Psoas muscle (tissue), 8 donors: ENCODE results near the gene COQ8A. TPM values are rescaled to one million over a fixed set of nuclear protein-coding genes. Genes with fewer than 3 reads are reported as not detected.
A peak's percentile ranks its signal among the peaks of the same experiment; 100 is the strongest.

ENCODE experiments used
- ATAC-seq, 4 donors: fragments of 200-7000 bp; cut with Tn5 transposase; one replicate each; pipeline ENCODE4 v1.9.1; 2020; ENCODE audit warnings: moderate library complexity in 3 of 4, mild to moderate bottlenecking in 2 of 4
- DNase-seq, 2 donors: peaks; one replicate each; pipeline ENCODE4 v3.0.0-alpha.2; 2020
- H3K27ac ChIP-seq: fragments of 200-600 bp; one replicate; pipeline ENCODE4 v1.8.0; 2022
- H3K27me3 ChIP-seq, 3 donors: fragments of 200-600 bp in 1 of 3; one replicate each; pipeline versions ENCODE4 v1.6.1 to v1.8.0; 2013 to 2022; ENCODE audit warnings: low read length in 2 of 3, mild to moderate bottlenecking in 2 of 3, moderate library complexity in 1 of 3; ENCODE audit not compliant: insufficient read depth in 3 of 3
- H3K36me3 ChIP-seq, 2 donors: fragments of 200-600 bp in 1 of 2; one replicate each; pipeline versions ENCODE4 v1.6.1 to v1.8.0; 2013 to 2022; ENCODE audit warnings: low read depth in 1 of 2, mild to moderate bottlenecking in 1 of 2, moderate library complexity in 1 of 2; ENCODE audit not compliant: insufficient read depth in 1 of 2
- H3K4me1 ChIP-seq: fragments of 200-600 bp; one replicate; pipeline ENCODE4 v1.8.0; 2022
- H3K4me3 ChIP-seq: fragments of 200-600 bp; one replicate; pipeline ENCODE4 v1.8.0; 2022; ENCODE audit warnings: mild to moderate bottlenecking
- H3K9me3 ChIP-seq: fragments of 200-600 bp; one replicate; pipeline ENCODE4 v1.8.0; 2022
- CTCF ChIP-seq: fragments of 200-600 bp; IDR thresholded peaks from one replicate; pipeline ENCODE4 v1.8.0; 2022; ENCODE audit warnings: antibody characterized with exemption
- WGBS, 3 donors: extraction: QIAGEN DNeasy Blood & Tissue Kit; methylation state at CpG; one replicate each; pipeline versions ENCODE4 v1.1.6 to v1.1.7; 2013; 5-methylcytosine and 5-hydroxymethylcytosine counted together
- intact Hi-C, 2 donors: fragments of 100-400 bp; cut with DNase I; formaldehyde crosslinking; loops; one replicate each; pipeline versions ENCODE4 v1.11.0 to v1.14.2; 2022
- polyA plus RNA-seq, 3 donors: library from polyadenylated mRNA; stranded (reverse); fragments of 200-250 nt; gene quantifications; one replicate each; pipeline ENCODE4 v1.2.3, GENCODE V29; 2013
- total RNA-seq, 4 donors: library from RNA; stranded (reverse); fragmentation: NEBNext Ultra II Directional in 2 of 4; extraction: Animal tissue kit (Norgen Biotek cat#: 25700) in 2 of 4; gene quantifications; one replicate each; pipeline versions ENCODE4 v1.2.1 to v1.2.4, GENCODE V29; 2021 to 2023
- donor health status: healthy with polysubstance abuse.
- donor health status: DM: no; HTN: no; CAD: no; lungs with moderate emphysema.
- donor health status: Bipolar disorder and iron deficiency.
- donor health status: healthy.
- donor health status: DM: yes; HTN: yes; CAD: no.
- donor health status: DM: no; HTN: no; CAD: no.
- donor health status: DM: no; HTN: no; CAD: no.
- donor health status: DM: yes; HTN: yes; CAD: no.

Gene COQ8A
- total and polyA plus RNA-seq, 7 donors: 134 to 1,432 (median 726) TPM

GRCh38 chr1:226898246-226898645 is 41.8 kb upstream of the COQ8A start:
- H3K9me3 ChIP-seq: no peaks in the 10 kb centered on the region
- intact Hi-C loops: no loop called here
- H3K27me3 ChIP-seq: no peaks in the 10 kb centered on the region
- no peak for TF ChIP-seq CTCF
- H3K36me3 ChIP-seq: peaks cover 0 to 88% of the 10 kb centered on the region in 2 donors
- ATAC-seq: no peak
- DNase-seq: no peak
- 90 to 99% (median 92%) methylated on average over 3 of the region's 3 CpGs for WGBS, 3 donors
- H3K4me3 ChIP-seq: no peak overlapping the region
- H3K27ac ChIP-seq: no peak overlapping the region
- H3K4me1 ChIP-seq: no peaks in the 10 kb centered on the region

GRCh38 chr1:226901421-226901820 is 38.7 kb upstream of the COQ8A start:
- intact Hi-C loops: no loop called here
- Histone ChIP-seq H3K9me3 (no peaks in the 10 kb centered on the region), H3K4me1 (peaks cover 4% of the 10 kb centered on the region), H3K4me3 (no peak overlapping the region), H3K27ac (no peak overlapping the region), H3K27me3 (no peaks in the 10 kb centered on the region), H3K36me3 (peaks cover 0 to 58% of the 10 kb centered on the region in 2 donors)
- WGBS, 3 donors: 74 to 81% (median 81%) methylated on average over 4 of the region's 4 CpGs
- DNase-seq: no peak
- no peak for ATAC-seq
- TF ChIP-seq CTCF: no peak

GRCh38 chr1:226902601-226903000 is 37.5 kb upstream of the COQ8A start:
- no peak overlapping the region for H3K27ac ChIP-seq
- peaks cover 0 to 47% of the 10 kb centered on the region in 2 donors for H3K36me3 ChIP-seq
- no peaks in the 10 kb centered on the region for H3K9me3 ChIP-seq
- intact Hi-C loops: no loop called here
- H3K4me3 ChIP-seq: no peak overlapping the region
- ATAC-seq (peak in 1 of 4 donors; percentile 32), DNase-seq (no peak)
- 39 to 74% (median 60%) methylated on average over 4 of the region's 4 CpGs for WGBS, 3 donors
- TF ChIP-seq CTCF: no peak
- no peaks in the 10 kb centered on the region for H3K27me3 ChIP-seq
- H3K4me1 ChIP-seq: peaks cover 4% of the 10 kb centered on the region

GRCh38 chr1:226903819-226904716 is 36.0 kb upstream of the COQ8A start:
- intact Hi-C loops: no loop called here
- Histone ChIP-seq H3K27me3 (no peaks in the 10 kb centered on the region), H3K9me3 (no peaks in the 10 kb centered on the region), H3K4me3 (no peak overlapping the region), H3K36me3 (peaks cover 0 to 38% of the 10 kb centered on the region in 2 donors), H3K27ac (no peak overlapping the region), H3K4me1 (peaks cover 4% of the 10 kb centered on the region)
- no peak for DNase-seq
- WGBS, 3 donors: 77 to 82% (median 79%) methylated on average over 12 of the region's 12 CpGs
- peak in 1 of 4 donors; percentile 22 for ATAC-seq
- no peak for TF ChIP-seq CTCF
